Epithelial cell of proximal tubule (primary cell): ENCODE data around the gene RIC3. TPM values are rescaled to one million over a fixed set of nuclear protein-coding genes. Genes with fewer than 3 reads are reported as not detected.
A peak's percentile ranks its signal among the peaks of the same experiment; 100 is the strongest.

Experiments used
- DNase-seq: peaks from one replicate; pipeline ENCODE4 v3.0.0-alpha.2; 2011; ENCODE audit warnings: low read depth
- H3K4me3 ChIP-seq: 2 replicates; pipeline ENCODE4 v1.5.1; 2011; ENCODE audit warnings: low read depth, mild to moderate bottlenecking, low read length
- total RNA-seq: library from RNA; depleted of rRNA; stranded (reverse); fragments of >200 nt; gene quantifications from 2 replicates; pipeline ENCODE4 v1.2.3, GENCODE V29; 2015
- TF ChIP-seq, protein P1 (sequence below): conservative IDR thresholded peaks from 2 replicates; pipeline ENCODE4 v1.5.1; 2012; ENCODE audit warnings: low read depth, mild to moderate bottlenecking, low read length

The RIC3 gene
- total RNA-seq, 1 donor from 2014 or later = 0.92 TPM

DNA sequence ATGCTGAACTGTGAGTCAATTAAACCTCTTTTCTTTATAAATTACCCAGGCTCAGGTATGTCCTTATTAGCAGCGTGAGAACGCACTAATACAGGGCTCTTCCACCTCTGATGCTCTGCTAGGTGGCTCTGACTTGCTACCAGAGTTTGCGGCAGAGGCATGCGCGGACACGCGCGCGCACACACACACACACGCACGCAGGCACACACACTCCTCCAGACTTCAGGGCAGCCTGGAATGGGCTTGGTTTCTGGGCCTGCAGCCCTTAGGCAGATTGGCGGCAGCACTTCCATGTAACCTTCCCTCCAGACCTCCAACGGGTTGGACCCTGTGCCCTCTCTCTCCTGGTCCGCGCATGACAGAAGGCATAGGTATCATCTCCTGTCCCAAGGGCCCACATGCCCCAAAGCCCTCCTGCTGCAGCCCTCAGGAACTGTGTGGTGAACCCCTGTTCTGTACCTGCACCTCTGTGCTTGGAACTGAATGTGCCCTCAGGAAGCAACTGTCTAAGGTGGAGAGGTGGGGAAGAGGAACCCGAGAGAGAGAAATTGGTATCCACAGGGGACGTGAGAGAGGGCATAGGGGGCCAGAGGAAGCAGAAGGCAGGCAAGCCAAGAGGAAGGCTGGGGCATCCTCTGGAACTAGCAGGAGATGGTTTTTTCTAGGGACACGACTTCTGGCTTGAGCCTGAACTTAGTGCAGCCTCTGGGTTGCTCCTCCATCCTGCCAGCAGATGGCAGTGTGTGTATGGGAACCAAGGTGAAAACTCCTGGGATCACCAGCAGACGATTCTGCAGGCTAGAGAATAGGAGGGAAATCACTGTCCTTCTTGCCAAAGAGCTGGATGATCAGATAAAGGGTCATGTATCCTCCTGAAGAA lies 23.4 kb upstream of the RIC3 start:
- H3K4me3 ChIP-seq = no peak overlapping the region
- TF ChIP-seq, protein P1, sequence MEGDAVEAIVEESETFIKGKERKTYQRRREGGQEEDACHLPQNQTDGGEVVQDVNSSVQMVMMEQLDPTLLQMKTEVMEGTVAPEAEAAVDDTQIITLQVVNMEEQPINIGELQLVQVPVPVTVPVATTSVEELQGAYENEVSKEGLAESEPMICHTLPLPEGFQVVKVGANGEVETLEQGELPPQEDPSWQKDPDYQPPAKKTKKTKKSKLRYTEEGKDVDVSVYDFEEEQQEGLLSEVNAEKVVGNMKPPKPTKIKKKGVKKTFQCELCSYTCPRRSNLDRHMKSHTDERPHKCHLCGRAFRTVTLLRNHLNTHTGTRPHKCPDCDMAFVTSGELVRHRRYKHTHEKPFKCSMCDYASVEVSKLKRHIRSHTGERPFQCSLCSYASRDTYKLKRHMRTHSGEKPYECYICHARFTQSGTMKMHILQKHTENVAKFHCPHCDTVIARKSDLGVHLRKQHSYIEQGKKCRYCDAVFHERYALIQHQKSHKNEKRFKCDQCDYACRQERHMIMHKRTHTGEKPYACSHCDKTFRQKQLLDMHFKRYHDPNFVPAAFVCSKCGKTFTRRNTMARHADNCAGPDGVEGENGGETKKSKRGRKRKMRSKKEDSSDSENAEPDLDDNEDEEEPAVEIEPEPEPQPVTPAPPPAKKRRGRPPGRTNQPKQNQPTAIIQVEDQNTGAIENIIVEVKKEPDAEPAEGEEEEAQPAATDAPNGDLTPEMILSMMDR = peak; percentile 88
- peak; percentile 10 for DNase-seq

DNA sequence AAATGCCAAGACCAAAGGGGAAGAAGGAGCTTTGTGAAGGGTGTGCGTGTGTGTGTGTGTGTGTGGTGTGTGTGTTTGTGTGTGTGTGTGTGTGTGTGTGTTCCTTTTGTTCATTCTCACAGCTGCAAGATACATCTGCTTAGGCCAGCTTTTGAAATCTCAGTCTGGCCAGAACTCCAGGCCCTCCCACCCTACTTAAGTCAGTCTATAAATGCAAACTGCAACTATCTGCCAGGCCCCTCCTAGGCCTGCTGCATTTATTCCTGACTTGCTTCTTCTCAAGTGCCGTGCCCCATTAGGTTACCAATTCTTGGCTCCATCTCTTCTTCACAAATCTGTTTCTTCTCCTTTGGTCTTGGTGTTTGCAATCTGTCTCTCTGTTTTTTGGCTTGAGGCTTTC lies 21.6 kb upstream of the RIC3 start:
- DNase-seq = no peak
- no peak overlapping the region for H3K4me3 ChIP-seq
- TF ChIP-seq, protein P1 = no peak

DNA sequence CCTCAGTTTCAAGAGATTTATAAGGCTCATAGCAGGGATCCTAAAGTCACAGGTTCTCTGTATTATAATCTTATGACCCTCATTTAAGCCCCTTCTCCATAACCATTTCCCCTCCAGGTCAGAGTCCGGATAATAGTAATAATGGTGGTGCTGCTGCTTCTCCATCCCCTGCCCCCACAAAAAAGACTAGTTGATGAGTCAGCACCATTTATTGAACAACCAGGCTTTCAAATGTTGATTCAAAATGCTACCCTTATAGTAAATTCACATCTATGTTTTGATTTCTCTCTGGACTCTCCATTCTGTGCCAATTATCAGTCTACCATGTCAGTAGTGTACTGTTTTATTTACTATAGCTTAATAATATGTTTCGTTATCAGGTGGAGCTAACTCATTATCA lies 17.6 kb upstream of the RIC3 start:
- H3K4me3 ChIP-seq = no peak overlapping the region
- no peak for DNase-seq
- TF ChIP-seq, protein P1 = no peak

DNA sequence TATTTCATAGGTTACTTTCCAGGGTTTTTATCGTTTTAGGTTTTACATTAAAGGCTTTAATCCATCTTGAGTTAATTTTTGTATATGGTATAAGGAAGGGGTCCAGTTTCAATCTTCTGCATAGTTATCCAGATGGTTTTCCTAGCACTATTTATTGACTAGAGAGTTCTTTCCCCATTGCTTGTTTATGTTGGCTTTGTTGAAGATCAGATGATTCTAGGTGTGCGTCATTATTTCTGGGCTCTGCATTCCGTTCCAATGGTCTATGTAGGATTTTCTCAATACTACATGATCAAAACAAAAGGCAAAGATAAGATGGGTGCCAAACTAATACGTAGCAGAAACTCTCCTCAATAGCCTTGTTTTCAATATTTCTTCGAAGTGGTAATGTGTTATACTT lies 14.3 kb upstream of the RIC3 start:
- no peak for DNase-seq
- no peak overlapping the region for H3K4me3 ChIP-seq
- TF ChIP-seq, protein P1 = no peak

DNA sequence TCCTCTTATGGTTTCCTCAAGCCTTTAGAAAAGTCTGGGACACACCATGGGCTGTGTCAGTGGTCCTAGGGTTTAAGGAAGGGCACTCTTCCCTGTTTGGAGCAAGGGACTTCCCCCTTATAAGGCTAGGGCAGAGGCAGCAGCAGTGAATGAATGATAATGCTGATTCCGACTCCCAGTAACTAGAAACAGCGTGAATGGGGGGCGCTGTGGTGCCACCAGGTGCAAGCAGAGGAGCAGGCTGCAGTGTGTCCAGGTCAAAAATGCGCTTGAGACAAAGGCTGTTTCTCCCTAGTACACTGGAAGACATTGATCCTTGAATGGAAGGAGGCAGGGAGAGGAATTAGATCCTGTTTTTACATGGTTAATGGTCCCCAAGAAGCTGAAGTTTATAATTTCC lies 11.6 kb upstream of the RIC3 start:
- no peak for DNase-seq
- TF ChIP-seq, protein P1 = no peak

DNA sequence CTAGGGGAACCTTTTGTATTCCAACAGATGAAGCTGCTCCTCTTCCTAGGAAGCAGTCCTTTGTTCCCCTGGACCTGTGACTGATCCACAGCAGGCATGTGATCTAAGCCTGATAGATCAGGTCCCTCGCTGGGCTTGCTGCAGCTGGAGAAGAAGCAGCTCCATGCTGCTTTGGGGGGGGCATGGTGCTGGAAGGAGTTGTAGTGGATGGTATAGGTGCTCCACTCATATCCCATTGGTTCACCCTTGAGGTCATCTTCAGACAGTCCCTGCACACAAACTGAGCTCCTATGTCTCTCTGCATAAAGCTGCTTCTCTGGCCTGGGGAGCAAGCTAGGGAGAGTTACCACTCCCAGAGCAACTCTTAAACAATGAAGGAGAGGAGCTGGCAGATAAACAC lies 9.5 kb upstream of the RIC3 start:
- no peak for DNase-seq
- no peak overlapping the region for H3K4me3 ChIP-seq
- TF ChIP-seq, protein P1 = no peak

More for the DNA sequence above, 11.6 kb upstream of the RIC3 start:
- H3K4me3 ChIP-seq = no peak overlapping the region

DNA sequence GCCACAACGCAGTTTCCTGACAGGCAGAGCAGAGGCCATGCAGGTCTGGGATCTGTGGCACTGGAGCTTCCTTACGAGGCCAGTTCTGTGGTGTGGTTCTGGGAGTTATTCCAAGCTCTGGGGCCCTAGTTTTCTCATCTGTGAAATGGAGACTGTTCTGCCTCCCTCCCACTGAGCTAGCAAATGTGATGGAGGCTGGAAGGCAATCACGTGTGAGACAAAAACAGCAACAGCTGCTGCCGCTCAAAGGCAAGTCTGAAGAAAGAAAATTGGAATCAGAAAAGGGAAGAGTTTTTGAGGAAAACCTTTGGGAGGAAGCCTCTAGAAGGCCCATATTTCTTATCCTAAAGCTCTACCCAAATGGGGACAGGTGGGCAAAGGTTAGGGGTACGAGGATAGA lies 8.3 kb upstream of the RIC3 start:
- no peak overlapping the region for H3K4me3 ChIP-seq
- DNase-seq = no peak
- TF ChIP-seq, protein P1 = no peak
